ENCODE data around the gene SERGEF. TPM values are rescaled to one million over a fixed set of nuclear protein-coding genes. Genes with fewer than 3 reads are reported as not detected.
A peak's percentile ranks its signal among the peaks of the same experiment; 100 is the strongest.

The SERGEF gene
- total and polyA plus RNA-seq, 7 experiments from 2014 or later, result 35.0 to 93.5 (median 53.7) TPM

GRCh38 chr11:17915500-17916143 is 97.2 kb downstream of the SERGEF start:
- Histone ChIP-seq H3K36me3 (ENCODE audit: control insufficient read depth in 2 of 3, insufficient read depth in 3 of 3, low read length in 3 of 3) (peaks cover 0 to 8% (median 0%) of the 10 kb centered on the region in 3 experiments), H3K4me3 (ENCODE audit: low read length) (no peak overlapping the region), H3K4me1 (ENCODE audit: control insufficient read depth in 2 of 2, insufficient read depth in 2 of 2, low read length in 2 of 2) (no peaks in the 10 kb centered on the region), H3K27me3 (ENCODE audit: control insufficient read depth in 2 of 2, insufficient read depth in 2 of 2, low read length in 2 of 2) (no peaks in the 10 kb centered on the region), H3K9me3 (ENCODE audit: control insufficient read depth in 2 of 3, low read length in 3 of 3) (no peaks in the 10 kb centered on the region), H3K27ac (ENCODE audit: low read depth, low read length) (no peak overlapping the region)
- Mint-ChIP-seq H3K9me3 (no peaks in the 10 kb centered on the region), H3K4me3 (no peak overlapping the region), H3K27me3 (no peaks in the 10 kb centered on the region), H3K36me3 (peaks cover 4 to 65% (median 33%) of the 10 kb centered on the region in 5 donors), H3K27ac (no peak overlapping the region), H3K4me1 (peaks cover 0 to 7% (median 0%) of the 10 kb centered on the region in 7 donors)
- intact Hi-C loops (cut with micrococcal nuclease), result no loop called here
- ChIA-PET CTCF (no interaction called here), POLR2A (no interaction called here)
- DNase-seq, result no peak
- no peak for ATAC-seq

GRCh38 chr11:17914957-17915356 is 97.9 kb downstream of the SERGEF start:
- POLR2A ChIA-PET, result no interaction called here
- Mint-ChIP-seq H3K27ac (no peak overlapping the region), H3K27me3 (no peaks in the 10 kb centered on the region), H3K9me3 (no peaks in the 10 kb centered on the region), H3K4me1 (peaks cover 0 to 5% (median 0%) of the 10 kb centered on the region in 7 donors), H3K36me3 (peaks cover 4 to 66% (median 32%) of the 10 kb centered on the region in 5 donors), H3K4me3 (no peak overlapping the region)
- DNase-seq (no peak), ATAC-seq (no peak)
- Histone ChIP-seq H3K27ac (ENCODE audit: low read depth, low read length) (no peak overlapping the region), H3K4me1 (ENCODE audit: control insufficient read depth in 2 of 2, insufficient read depth in 2 of 2, low read length in 2 of 2) (no peaks in the 10 kb centered on the region), H3K4me3 (ENCODE audit: low read length) (no peak overlapping the region), H3K9me3 (ENCODE audit: control insufficient read depth in 2 of 3, low read length in 3 of 3) (no peaks in the 10 kb centered on the region), H3K36me3 (ENCODE audit: control insufficient read depth in 2 of 3, insufficient read depth in 3 of 3, low read length in 3 of 3) (peaks cover 0 to 8% (median 0%) of the 10 kb centered on the region in 3 experiments), H3K27me3 (ENCODE audit: control insufficient read depth in 2 of 2, insufficient read depth in 2 of 2, low read length in 2 of 2) (no peaks in the 10 kb centered on the region)
- intact Hi-C loops (cut with micrococcal nuclease), result no loop called here
- CTCF ChIA-PET, result no interaction called here

GRCh38 chr11:17907046-17907445 is 105.8 kb downstream of the SERGEF start:
- H3K4me3 Mint-ChIP-seq, result no peak overlapping the region

GRCh38 chr11:17906436-17906835 is 106.4 kb downstream of the SERGEF start:
- no peak for DNase-seq
- ATAC-seq, result no peak
- no peaks in the 10 kb centered on the region for H3K36me3 ChIP-seq (ENCODE audit: control insufficient read depth in 2 of 3, insufficient read depth in 3 of 3, low read length in 3 of 3)
- Mint-ChIP-seq H3K9me3 (no peaks in the 10 kb centered on the region), H3K4me1 (peaks cover 0 to 14% (median 0%) of the 10 kb centered on the region in 7 donors), H3K27me3 (no peaks in the 10 kb centered on the region), H3K4me3 (no peak overlapping the region), H3K27ac (no peak overlapping the region), H3K36me3 (peaks cover 0 to 51% (median 42%) of the 10 kb centered on the region in 5 donors)
- no peak overlapping the region for H3K27ac ChIP-seq (ENCODE audit: low read depth, low read length)
- POLR2A ChIA-PET, result no interaction called here
- no peaks in the 10 kb centered on the region for H3K4me1 ChIP-seq (ENCODE audit: control insufficient read depth in 2 of 2, insufficient read depth in 2 of 2, low read length in 2 of 2)
- no peak overlapping the region for H3K4me3 ChIP-seq (ENCODE audit: low read length)
- no peaks in the 10 kb centered on the region for H3K9me3 ChIP-seq (ENCODE audit: control insufficient read depth in 2 of 3, low read length in 3 of 3)
- intact Hi-C loops (cut with micrococcal nuclease), result no loop called here
- CTCF ChIA-PET, result no interaction called here
- no peaks in the 10 kb centered on the region for H3K27me3 ChIP-seq (ENCODE audit: control insufficient read depth in 2 of 2, insufficient read depth in 2 of 2, low read length in 2 of 2)

More at GRCh38 chr11:17907046-17907445, 105.8 kb downstream of the SERGEF start:
- H3K4me3 ChIP-seq (ENCODE audit: low read length), result no peak overlapping the region
- H3K27ac Mint-ChIP-seq, result no peak overlapping the region
- no peaks in the 10 kb centered on the region for H3K27me3 ChIP-seq (ENCODE audit: control insufficient read depth in 2 of 2, insufficient read depth in 2 of 2, low read length in 2 of 2)
- H3K36me3 ChIP-seq (ENCODE audit: control insufficient read depth in 2 of 3, insufficient read depth in 3 of 3, low read length in 3 of 3), result no peaks in the 10 kb centered on the region
- H3K4me1 Mint-ChIP-seq, result peaks cover 0 to 14% (median 0%) of the 10 kb centered on the region in 7 donors
- intact Hi-C loops (cut with micrococcal nuclease), result no loop called here
- ATAC-seq, result no peak
- ChIA-PET POLR2A (no interaction called here), CTCF (no interaction called here)
- H3K9me3 Mint-ChIP-seq, result no peaks in the 10 kb centered on the region
- DNase-seq, result no peak
- H3K27ac ChIP-seq (ENCODE audit: low read depth, low read length), result no peak overlapping the region
- H3K4me1 ChIP-seq (ENCODE audit: control insufficient read depth in 2 of 2, insufficient read depth in 2 of 2, low read length in 2 of 2), result no peaks in the 10 kb centered on the region
- peaks cover 0 to 52% (median 37%) of the 10 kb centered on the region in 5 donors for H3K36me3 Mint-ChIP-seq
- no peaks in the 10 kb centered on the region for H3K27me3 Mint-ChIP-seq
- no peaks in the 10 kb centered on the region for H3K9me3 ChIP-seq (ENCODE audit: control insufficient read depth in 2 of 3, low read length in 3 of 3)

- no peak overlapping the region for H3K4me3 ChIP-seq (ENCODE audit: low read length)
- no peaks in the 10 kb centered on the region for H3K36me3 ChIP-seq (ENCODE audit: control insufficient read depth in 2 of 3, insufficient read depth in 3 of 3, low read length in 3 of 3)
- H3K27ac ChIP-seq (ENCODE audit: low read depth, low read length), result no peak overlapping the region
- H3K27me3 ChIP-seq (ENCODE audit: control insufficient read depth in 2 of 2, insufficient read depth in 2 of 2, low read length in 2 of 2), result no peaks in the 10 kb centered on the region
- Mint-ChIP-seq H3K36me3 (peaks cover 0 to 54% (median 40%) of the 10 kb centered on the region in 5 donors), H3K4me3 (no peak overlapping the region), H3K4me1 (peaks cover 0 to 21% (median 0%) of the 10 kb centered on the region in 7 donors), H3K9me3 (no peaks in the 10 kb centered on the region), H3K27me3 (no peaks in the 10 kb centered on the region), H3K27ac (no peak overlapping the region)
- POLR2A ChIA-PET, result no interaction called here
- H3K4me1 ChIP-seq (ENCODE audit: control insufficient read depth in 2 of 2, insufficient read depth in 2 of 2, low read length in 2 of 2), result no peaks in the 10 kb centered on the region
- intact Hi-C loops (cut with micrococcal nuclease), result no loop called here
- CTCF ChIA-PET, result no interaction called here
- DNase-seq (no peak), ATAC-seq (no peak)
- H3K9me3 ChIP-seq (ENCODE audit: control insufficient read depth in 2 of 3, low read length in 3 of 3), result no peaks in the 10 kb centered on the region
These were observed 107.4 kb downstream of the SERGEF start for GRCh38 chr11:17905477-17905876.

- no peak for DNase-seq
- H3K27me3 Mint-ChIP-seq, result no peaks in the 10 kb centered on the region
- H3K36me3 ChIP-seq (ENCODE audit: control insufficient read depth in 2 of 3, insufficient read depth in 3 of 3, low read length in 3 of 3), result no peaks in the 10 kb centered on the region
- ChIA-PET POLR2A (no interaction called here), CTCF (no interaction called here)
- H3K4me1 Mint-ChIP-seq, result peaks cover 0 to 11% (median 0%) of the 10 kb centered on the region in 7 donors
- no peak overlapping the region for H3K4me3 ChIP-seq (ENCODE audit: low read length)
- H3K27me3 ChIP-seq (ENCODE audit: control insufficient read depth in 2 of 2, insufficient read depth in 2 of 2, low read length in 2 of 2), result no peaks in the 10 kb centered on the region
- peaks cover 0 to 38% (median 25%) of the 10 kb centered on the region in 5 donors for H3K36me3 Mint-ChIP-seq
- intact Hi-C loops (cut with micrococcal nuclease), result no loop called here
- peak overlapping the region in 1 of 9 donors; percentile 34 for H3K27ac Mint-ChIP-seq
- no peaks in the 10 kb centered on the region for H3K9me3 ChIP-seq (ENCODE audit: control insufficient read depth in 2 of 3, low read length in 3 of 3)
- H3K27ac ChIP-seq (ENCODE audit: low read depth, low read length), result no peak overlapping the region
- H3K4me1 ChIP-seq (ENCODE audit: control insufficient read depth in 2 of 2, insufficient read depth in 2 of 2, low read length in 2 of 2), result no peaks in the 10 kb centered on the region
- H3K9me3 Mint-ChIP-seq, result no peaks in the 10 kb centered on the region
- ATAC-seq, result no peak
- no peak overlapping the region for H3K4me3 Mint-ChIP-seq
These were observed 111.4 kb downstream of the SERGEF start for GRCh38 chr11:17901481-17901880.

- H3K4me3 Mint-ChIP-seq, result no peak overlapping the region
These were observed 114.1 kb downstream of the SERGEF start for GRCh38 chr11:17898782-17899181.

More at GRCh38 chr11:17898782-17899181, 114.1 kb downstream of the SERGEF start:
- peaks cover 0 to 11% (median 0%) of the 10 kb centered on the region in 7 donors for H3K4me1 Mint-ChIP-seq
- Histone ChIP-seq H3K27me3 (ENCODE audit: control insufficient read depth in 2 of 2, insufficient read depth in 2 of 2, low read length in 2 of 2) (no peaks in the 10 kb centered on the region), H3K9me3 (ENCODE audit: control insufficient read depth in 2 of 3, low read length in 3 of 3) (no peaks in the 10 kb centered on the region), H3K27ac (ENCODE audit: low read depth, low read length) (no peak overlapping the region), H3K4me3 (ENCODE audit: low read length) (no peak overlapping the region), H3K4me1 (ENCODE audit: control insufficient read depth in 2 of 2, insufficient read depth in 2 of 2, low read length in 2 of 2) (no peaks in the 10 kb centered on the region), H3K36me3 (ENCODE audit: control insufficient read depth in 2 of 3, insufficient read depth in 3 of 3, low read length in 3 of 3) (peaks cover 0 to 4% (median 0%) of the 10 kb centered on the region in 3 experiments)
- H3K27ac Mint-ChIP-seq, result no peak overlapping the region
- intact Hi-C loops (cut with micrococcal nuclease), result no loop called here
- DNase-seq, result no peak
- H3K27me3 Mint-ChIP-seq, result no peaks in the 10 kb centered on the region
- no peak for ATAC-seq
- POLR2A ChIA-PET, result no interaction called here
- H3K9me3 Mint-ChIP-seq, result no peaks in the 10 kb centered on the region
- CTCF ChIA-PET, result no interaction called here
- H3K36me3 Mint-ChIP-seq, result peaks cover 0 to 46% (median 19%) of the 10 kb centered on the region in 5 donors
